Spleen (tissue), 13 donors: ENCODE data around the gene MRPL21. TPM values are rescaled to one million over a fixed set of nuclear protein-coding genes. Genes with fewer than 3 reads are reported as not detected.
A peak's percentile ranks its signal among the peaks of the same experiment; 100 is the strongest.

Experiments
- DNase-seq: peaks from one replicate; pipeline ENCODE4 v3.0.0-alpha.2; 2020
- H3K27ac ChIP-seq, 8 donors: fragments of 200-600 bp; sonication (generic) in 7 of 8; 1 replicate in 4 of 8; 2 replicates in 4 of 8; pipeline versions ENCODE4 v1.5.0 to v1.8.0; 2016 to 2021; ENCODE audit warnings: inconsistent platforms in 4 of 8, mild to moderate bottlenecking in 4 of 8, moderate library complexity in 1 of 8
- H3K27me3 ChIP-seq, 7 donors: fragments of 200-600 bp; sonication (generic) in 6 of 7; replicated peaks in 1 of 7; 1 replicate in 4 of 7; 2 replicates in 3 of 7; pipeline versions ENCODE4 v1.5.0 to v1.8.0; 2016 to 2021; ENCODE audit warnings: inconsistent platforms in 3 of 7, mild to moderate bottlenecking in 1 of 7
- H3K36me3 ChIP-seq, 6 donors: fragments of 200-600 bp; sonication (generic) in 5 of 6; 1 replicate in 4 of 6; 2 replicates in 2 of 6; pipeline versions ENCODE4 v1.5.0 to v1.8.0; 2016 to 2021; ENCODE audit warnings: inconsistent platforms in 2 of 6
- H3K4me1 ChIP-seq, 6 donors: fragments of 200-600 bp; sonication (generic) in 5 of 6; 1 replicate in 3 of 6; 2 replicates in 3 of 6; pipeline versions ENCODE4 v1.5.0 to v1.8.0; 2016 to 2021; ENCODE audit warnings: inconsistent platforms in 3 of 6
- H3K4me3 ChIP-seq, 8 donors: fragments of 200-600 bp; sonication (generic) in 7 of 8; 1 replicate in 4 of 8; 2 replicates in 4 of 8; pipeline versions ENCODE4 v1.5.0 to v1.8.0; 2016 to 2021; ENCODE audit warnings: inconsistent platforms in 4 of 8, mild to moderate bottlenecking in 4 of 8, moderate library complexity in 2 of 8
- H3K9me3 ChIP-seq, 8 donors: fragments of 200-600 bp; sonication (generic) in 7 of 8; 1 replicate in 4 of 8; 2 replicates in 4 of 8; pipeline versions ENCODE4 v1.5.0 to v1.8.0; 2016 to 2021; ENCODE audit warnings: inconsistent platforms in 4 of 8
- CTCF ChIP-seq, 11 experiments: fragments of 200-600 bp in 7 of 11; fragments of 450-650 bp in 4 of 11; sonication (generic) in 4 of 11; IDR thresholded peaks in 8 of 11; conservative IDR thresholded peaks in 3 of 11; 1 replicate in 7 of 11; 2 replicates in 4 of 11; pipeline versions ENCODE4 v1.4.0 to v1.8.0; 2016 to 2021; ENCODE audit warnings: antibody characterized with exemption in 11 of 11, inconsistent platforms in 4 of 11, mild to moderate bottlenecking in 1 of 11
- POLR2A ChIP-seq, 3 donors: fragments of 450-650 bp; IDR thresholded peaks; one replicate each; pipeline ENCODE4 v1.5.1; 2017; ENCODE audit warnings: antibody characterized with exemption in 3 of 3, mild to moderate bottlenecking in 1 of 3
- POLR2AphosphoS5 ChIP-seq, 3 donors: sonication (generic); formaldehyde crosslinking; IDR thresholded peaks; one replicate each; pipeline ENCODE4 v1.5.1; 2017; ENCODE audit warnings: antibody characterized with exemption in 3 of 3
- whole genome bisulfite sequencing, 5 donors: extraction: QIAGEN DNeasy Blood & Tissue Kit in 3 of 5; methylation state at CpG; one replicate each; pipeline versions ENCODE4 v1.1.5 to v1.1.7; 2013 to 2018; 5-methylcytosine and 5-hydroxymethylcytosine counted together
- intact Hi-C: fragments of 100-400 bp; cut with DNase I; formaldehyde crosslinking; loops from one replicate; pipeline ENCODE4 v1.15.0; 2023; ENCODE audit warnings: low total_unique reads
- long read RNA-seq, 2 donors: transcript quantifications; one replicate each; lab custom pipeline, GENCODE V29; 2026
- polyA plus RNA-seq, 3 donors: library from polyadenylated mRNA; stranded (reverse); fragments of 200-250 nt; gene quantifications; one replicate each; pipeline ENCODE4 v1.2.1, GENCODE V29; 2013
- total RNA-seq, 7 donors: library from RNA; depleted of rRNA in 3 of 7; stranded (reverse); fragments of >200 nt in 3 of 7; fragmentation: NEBNext Ultra II Directional in 4 of 7; extraction: Animal tissue kit (Norgen Biotek cat#: 25700) in 4 of 7; gene quantifications; one replicate each; pipeline versions ENCODE4 v1.1.0 to v1.2.1, GENCODE V29; 2016 to 2021
- donor health status: healthy with polysubstance abuse.
- donor health status: DM: no; HTN: no; CAD: no; lungs with moderate emphysema.
- donor health status: DM: no; HTN: no; CAD: no.
- donor health status: Bipolar disorder and iron deficiency.
- donor health status: healthy.
- donor health status: DM: no; HTN: no; CAD: no.
- donor health status: DM: yes; HTN: yes; CAD: no.

MRPL21 gene
- total RNA-seq (10 to 100 TPM; 11.2 to 37.4 (median 32.9) TPM), polyA plus RNA-seq (10 to 100 TPM; 50.5 to 81.0 (median 62.2) TPM)
- long read RNA-seq, donor 1, transcript MRPL21-202 (7 exons, 662 nt), result minor isoform, 8 of 38 reads
- long read RNA-seq, donor 1, transcript MRPL21-201 (7 exons, 683 nt), result major isoform, 29 of 38 reads
- long read RNA-seq, donor 1, partial matches to known transcripts, result 0 of 38 reads
- long read RNA-seq, donor 1, other reads (novel, unspliced or antisense), result 0 of 38 reads
- long read RNA-seq, donor 2, transcript MRPL21-201 (7 exons, 683 nt), result major isoform, 18 of 20 reads
- long read RNA-seq, donor 2, partial matches to known transcripts, result 0 of 20 reads
- long read RNA-seq, donor 2, other reads (novel, unspliced or antisense), result 0 of 20 reads

DNA sequence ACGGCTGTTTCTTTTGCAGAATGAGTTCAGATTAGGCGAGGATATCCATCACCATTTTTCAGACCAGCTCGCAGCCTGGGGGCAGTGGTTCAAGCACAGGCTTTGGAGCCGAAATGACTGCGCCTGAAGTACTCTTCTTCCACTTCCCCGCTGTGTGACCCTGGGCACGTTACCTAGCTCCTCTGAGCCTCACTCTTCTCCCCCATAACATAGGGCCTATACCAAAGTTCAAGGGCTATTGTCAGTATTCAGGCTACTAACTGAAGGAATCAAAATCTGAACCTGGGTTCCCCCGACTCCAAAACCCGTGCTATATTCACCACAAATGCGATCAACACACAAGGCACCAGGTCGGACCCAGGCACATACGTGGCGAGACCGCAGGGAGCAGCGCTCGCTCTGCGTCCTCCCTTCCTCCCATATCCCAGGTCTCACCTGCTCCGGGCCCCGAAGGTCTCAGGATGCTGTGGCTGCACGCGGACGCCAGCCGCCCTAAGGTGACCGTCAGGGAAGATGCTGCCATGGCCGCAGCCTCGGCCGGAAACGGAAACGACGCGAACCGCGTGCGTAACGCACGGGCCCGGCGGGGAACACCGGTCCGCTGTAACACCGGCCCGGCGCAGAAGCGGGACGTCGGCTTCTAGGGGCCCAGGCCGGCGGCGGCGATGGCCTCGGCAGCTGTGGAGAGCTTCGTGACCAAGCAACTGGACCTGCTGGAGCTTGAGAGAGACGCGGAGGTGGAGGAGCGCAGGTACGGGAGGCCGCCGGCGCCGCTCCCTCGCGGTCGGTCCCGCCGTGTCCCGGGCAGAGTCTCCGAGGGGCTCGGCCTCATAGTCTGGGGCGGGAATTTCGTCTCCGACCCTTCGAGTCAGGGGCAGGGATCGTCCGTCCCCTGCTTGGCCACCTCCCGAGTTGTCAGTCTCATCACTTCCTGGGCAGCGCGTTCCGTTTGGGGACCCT is at the start of gene MRPL21, which contains the start of gene IGHMBP2:
MRPL21 (minus strand) TSS at position 545 of the 960 bp plus-strand sequence; CDS start at position 523, 22 bp downstream.
IGHMBP2 (plus strand) TSS at position 604 of the 960 bp plus-strand sequence; CDS start at position 666, 62 bp downstream.
- Histone ChIP-seq H3K4me3 (peak within 1 kb of the TSS; percentile 61 to 99 (median 90)), H3K9me3 (no peaks in the 10 kb centered on the region), H3K36me3 (peaks cover 0 to 56% (median 32%) of the 10 kb centered on the region in 6 donors), H3K27me3 (no peaks in the 10 kb centered on the region), H3K4me1 (peaks cover 23 to 51% (median 43%) of the 10 kb centered on the region in 6 donors), H3K27ac (peak within 1 kb of the TSS; percentile 61 to 92 (median 84))
- WGBS, 5 donors, result 1 to 2% (median 1%) methylated on average over 25 to 78 of the region's 78 CpGs
- peak; percentile 96 to 98 (median 97) for TF ChIP-seq POLR2AphosphoS5 (IDR thresholded peaks at IDR 0.05)
- peak in 1 of 11 experiments; percentile 12 for TF ChIP-seq CTCF (IDR thresholded peaks at IDR 0.05 in 8 of 11, conservative IDR thresholded peaks at IDR 0.05 in 3 of 11)
- TF ChIP-seq POLR2A (IDR thresholded peaks at IDR 0.05), result peak; percentile 56 to 72 (median 57)
- intact Hi-C loops, result no loop called here
- DNase-seq, result peak; percentile 97

DNA sequence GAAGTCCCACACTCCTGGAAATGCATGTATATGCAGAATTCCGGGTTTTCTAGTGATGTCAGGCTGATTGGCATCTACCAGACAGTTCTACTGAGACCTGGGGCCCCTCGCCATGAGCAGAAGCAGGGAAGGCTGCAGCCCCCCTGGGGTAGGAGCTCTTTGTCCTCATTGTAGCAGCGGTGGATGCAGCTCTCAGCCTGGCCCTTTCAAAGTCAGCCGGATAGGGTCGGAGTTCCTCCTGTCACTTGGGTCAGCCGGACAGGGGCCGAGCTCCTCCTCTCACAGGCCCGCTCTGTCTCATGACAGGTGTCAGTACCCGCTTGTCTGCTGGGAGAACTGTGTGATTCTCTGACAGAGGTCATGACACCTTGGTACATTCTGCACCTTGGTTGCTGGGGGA is 47.1 kb upstream of the MRPL21 start:
- H3K4me3 ChIP-seq, result no peak overlapping the region
- 70 to 89% (median 84%) methylated on average over 3 to 9 of the region's 9 CpGs for WGBS, 5 donors
- no peak overlapping the region for H3K27ac ChIP-seq
- H3K36me3 ChIP-seq, result no peaks in the 10 kb centered on the region
- peaks cover 4 to 12% (median 10%) of the 10 kb centered on the region in 6 donors for H3K4me1 ChIP-seq
- no peak for TF ChIP-seq POLR2AphosphoS5 (IDR thresholded peaks at IDR 0.05)
- no peak for TF ChIP-seq POLR2A (IDR thresholded peaks at IDR 0.05)
- TF ChIP-seq CTCF (IDR thresholded peaks at IDR 0.05 in 8 of 11, conservative IDR thresholded peaks at IDR 0.05 in 3 of 11), result no peak
- intact Hi-C loops, result no loop called here
- H3K9me3 ChIP-seq, result no peaks in the 10 kb centered on the region
- peaks cover 0 to 43% (median 0%) of the 10 kb centered on the region in 7 donors for H3K27me3 ChIP-seq
- DNase-seq, result no peak

DNA sequence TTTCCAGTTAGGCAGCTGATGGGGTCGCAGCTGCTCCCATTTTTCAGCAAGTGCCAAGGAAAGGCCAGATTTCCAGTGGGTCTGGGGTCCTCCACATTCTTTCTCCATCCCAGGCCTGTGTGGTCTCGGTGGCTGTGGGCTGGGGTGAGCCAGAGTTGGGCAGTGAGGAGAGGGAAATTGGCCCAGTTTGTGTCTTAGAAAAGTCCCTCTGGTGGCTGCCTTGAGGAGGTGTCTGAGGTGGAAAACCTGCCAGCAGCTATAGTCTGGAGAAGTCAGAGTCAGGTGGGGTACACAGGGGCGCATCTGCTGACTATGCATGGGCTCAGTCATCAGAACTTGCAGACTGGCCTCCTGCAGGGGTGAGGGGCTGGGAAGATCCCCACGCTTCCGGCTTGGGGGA is 46.6 kb upstream of the MRPL21 start:
- WGBS, 5 donors, result 76 to 87% (median 80%) methylated on average over 5 of the region's 5 CpGs
- DNase-seq, result no peak
- Histone ChIP-seq H3K4me1 (peaks cover under 1 to 7% (median 6%) of the 10 kb centered on the region in 6 donors), H3K4me3 (no peak overlapping the region), H3K36me3 (no peaks in the 10 kb centered on the region), H3K27me3 (peaks cover 0 to 39% (median 0%) of the 10 kb centered on the region in 7 donors), H3K27ac (no peak overlapping the region), H3K9me3 (no peaks in the 10 kb centered on the region)
- TF ChIP-seq POLR2AphosphoS5 (IDR thresholded peaks at IDR 0.05) (no peak), POLR2A (IDR thresholded peaks at IDR 0.05) (no peak), CTCF (IDR thresholded peaks at IDR 0.05 in 8 of 11, conservative IDR thresholded peaks at IDR 0.05 in 3 of 11) (no peak)
- intact Hi-C loops, result no loop called here
